Measurements from ENCODE around the gene SPN.
A peak's percentile ranks its signal among the peaks of the same experiment; 100 is the strongest.
"Not testable (repeated sequence)": the region's sequence is repeated elsewhere in the genome, so short reads cannot be mapped to it uniquely, and the experiment has no call there.

SPN gene

DNA sequence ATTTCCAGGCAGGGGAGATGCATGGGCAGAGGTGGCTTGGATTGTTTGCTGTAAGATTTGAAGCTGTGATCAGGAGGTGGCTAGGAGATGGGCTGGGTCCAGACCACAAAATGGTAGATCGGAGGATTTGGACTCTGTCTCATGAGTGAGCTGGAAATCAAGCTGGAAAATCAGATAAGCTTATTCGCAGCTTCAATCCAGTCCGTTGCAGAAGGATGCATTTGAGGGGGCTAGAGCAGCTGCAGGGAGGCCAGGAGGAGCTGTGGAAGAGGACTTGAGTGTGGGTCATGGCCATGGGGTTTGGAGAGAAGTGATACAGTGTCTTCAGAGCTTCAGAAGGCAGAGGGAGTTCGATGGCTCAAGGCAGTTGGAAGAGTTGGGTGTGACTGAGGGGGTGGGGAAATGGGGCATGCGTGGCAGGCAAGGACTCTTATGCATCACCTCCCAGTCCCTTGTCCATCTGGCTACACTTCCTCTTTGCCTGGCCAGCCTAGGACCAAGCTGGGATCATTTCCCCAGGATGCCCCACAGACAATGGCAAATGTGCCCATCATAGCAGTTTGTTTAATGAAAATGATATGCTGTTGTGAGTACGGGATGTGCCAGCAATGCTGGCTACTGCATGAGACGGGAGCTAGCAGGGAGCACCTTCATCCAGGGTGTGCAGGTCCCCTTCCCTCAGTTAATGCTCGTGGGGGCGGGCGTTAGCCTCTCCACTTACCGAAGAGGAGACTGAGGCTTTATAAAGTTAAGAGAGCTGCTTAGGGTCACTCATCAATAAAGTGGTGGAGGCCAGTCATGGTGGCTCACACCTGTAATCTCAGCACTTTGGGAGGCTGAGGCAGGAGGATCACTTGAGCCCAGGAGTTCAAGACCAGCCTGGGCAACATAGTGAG is 36.5 kb downstream of the SPN start:
- no peak for DNase-seq

DNA sequence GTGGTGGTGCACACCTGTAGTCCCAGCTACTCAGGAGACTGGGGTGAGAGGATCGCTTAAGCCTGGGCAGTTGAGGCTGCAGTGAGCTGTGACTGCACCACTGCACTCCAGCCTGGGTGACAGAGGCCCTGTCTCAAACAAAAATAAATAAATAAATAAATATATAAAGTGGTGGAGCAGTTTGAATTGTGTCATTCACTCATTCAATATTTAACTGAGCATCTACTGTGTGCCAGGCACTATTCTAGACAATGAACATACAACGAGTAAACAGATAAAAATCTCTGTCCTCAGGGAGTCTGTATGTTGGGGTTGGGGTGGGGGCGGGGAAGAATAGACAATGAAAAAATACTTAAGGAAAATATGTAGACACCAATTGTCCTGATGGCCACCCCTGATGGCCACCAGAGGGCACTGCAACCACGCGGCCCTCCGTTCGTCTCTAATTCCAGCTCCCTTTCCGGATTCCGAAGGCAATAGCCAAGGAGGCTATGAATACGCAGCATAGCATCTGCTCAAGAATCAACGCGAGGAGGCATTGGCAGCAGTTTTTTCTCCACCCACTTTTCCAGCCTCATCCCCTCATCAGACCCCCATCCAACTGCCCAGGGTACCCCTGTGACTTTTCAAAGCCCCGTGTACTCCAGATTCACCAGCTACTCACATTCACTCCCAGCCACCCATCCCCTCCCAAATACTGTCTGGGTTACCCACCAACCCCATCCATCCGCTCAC is 37.4 kb downstream of the SPN start:
- DNase-seq: peak in 29 of 56 donors; percentile 5 to 69 (median 22)

DNA sequence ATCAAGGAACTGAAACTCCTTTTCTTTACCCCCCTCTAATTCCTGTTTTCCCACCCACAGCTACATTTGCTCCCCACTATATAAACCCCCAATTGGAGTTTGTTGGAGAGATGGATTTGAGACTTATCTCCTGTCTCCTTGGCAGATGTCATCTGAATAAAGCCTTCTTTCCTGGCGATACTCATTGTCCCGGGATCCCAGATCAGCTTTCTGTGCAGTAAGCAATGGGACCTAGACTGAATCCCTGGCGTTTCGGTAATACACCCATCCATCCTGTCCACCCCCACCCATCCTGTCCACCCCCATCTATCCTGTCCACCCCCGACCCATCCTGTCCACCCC is 38.1 kb downstream of the SPN start:
- no peak for DNase-seq

DNA sequence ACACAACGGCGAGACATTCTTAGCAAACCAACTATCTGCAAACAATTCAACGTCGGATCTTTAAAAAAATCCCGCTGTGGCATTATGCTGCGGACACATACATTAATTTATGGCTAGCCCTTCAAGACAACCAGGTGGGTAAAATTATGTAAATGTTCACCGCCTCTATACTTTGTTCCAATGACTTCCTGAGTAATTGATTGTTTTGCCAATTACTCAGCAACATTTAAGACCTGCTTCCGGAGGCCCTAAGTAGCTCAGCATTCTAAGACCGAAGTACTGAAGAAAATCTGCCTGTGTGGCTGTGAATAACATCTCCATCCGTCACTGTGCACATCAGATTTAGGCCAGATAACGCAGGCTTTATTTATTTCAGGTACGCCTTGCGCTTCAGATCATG is 39.2 kb downstream of the SPN start:
- DNase-seq: no peak

GRCh38 chr16:29705030-29705429 is 42.0 kb downstream of the SPN start:
- DNase-seq: no peak

DNA sequence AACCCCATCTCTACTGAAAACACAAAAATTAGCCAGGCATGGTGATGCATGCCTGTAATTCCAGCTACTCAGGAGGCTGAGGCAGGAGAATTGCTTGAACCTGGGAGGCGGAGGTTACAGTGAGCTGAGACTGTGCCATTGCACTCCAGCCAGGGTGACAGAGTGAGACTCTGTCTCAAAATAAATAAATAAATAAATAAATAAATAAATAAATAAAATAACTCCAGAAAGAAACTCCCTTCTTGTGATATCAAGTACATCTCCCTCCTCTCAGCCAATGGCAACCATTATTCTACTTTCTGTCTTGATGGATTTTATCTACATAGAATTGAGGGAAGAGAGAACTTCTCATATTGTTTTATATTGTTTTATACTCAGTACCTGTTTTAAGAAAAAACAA is 44.1 kb downstream of the SPN start:
- DNase-seq: not testable (repeated sequence)

DNA sequence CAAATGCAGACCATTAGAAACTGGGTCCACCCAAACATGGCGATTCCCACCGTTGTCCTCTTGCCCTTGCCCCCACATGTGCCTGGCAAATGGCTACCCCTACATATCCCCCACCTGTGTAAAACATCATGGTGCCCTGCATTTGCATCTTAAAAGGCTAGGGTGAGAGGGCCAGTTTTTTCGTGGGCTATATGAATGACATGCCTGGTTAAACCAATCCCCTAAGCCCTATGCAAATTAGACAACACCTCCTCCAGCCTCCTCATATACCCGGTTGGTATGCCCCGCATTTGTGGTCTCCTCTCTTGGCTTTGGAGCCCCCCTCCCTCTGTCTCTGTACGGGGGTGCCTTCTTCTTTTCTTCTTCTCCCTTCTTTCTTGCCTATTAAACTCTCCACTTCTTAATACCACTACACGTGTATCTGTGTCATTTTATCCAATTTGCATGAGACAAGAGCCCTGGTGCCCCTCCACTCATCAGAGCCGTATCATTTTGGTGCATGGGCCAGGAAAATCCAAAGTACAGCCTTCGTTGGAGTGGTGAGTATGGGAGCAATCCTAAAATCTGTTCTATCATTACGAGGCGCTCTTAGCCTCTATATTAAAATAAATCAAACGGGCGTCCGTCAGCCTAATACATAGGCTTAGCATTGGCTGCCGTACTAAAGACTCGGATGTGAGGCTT is 46.0 kb downstream of the SPN start:
- DNase-seq: no peak

GRCh38 chr16:29709657-29710056 is 46.6 kb downstream of the SPN start:
- not testable (repeated sequence) for DNase-seq

DNA sequence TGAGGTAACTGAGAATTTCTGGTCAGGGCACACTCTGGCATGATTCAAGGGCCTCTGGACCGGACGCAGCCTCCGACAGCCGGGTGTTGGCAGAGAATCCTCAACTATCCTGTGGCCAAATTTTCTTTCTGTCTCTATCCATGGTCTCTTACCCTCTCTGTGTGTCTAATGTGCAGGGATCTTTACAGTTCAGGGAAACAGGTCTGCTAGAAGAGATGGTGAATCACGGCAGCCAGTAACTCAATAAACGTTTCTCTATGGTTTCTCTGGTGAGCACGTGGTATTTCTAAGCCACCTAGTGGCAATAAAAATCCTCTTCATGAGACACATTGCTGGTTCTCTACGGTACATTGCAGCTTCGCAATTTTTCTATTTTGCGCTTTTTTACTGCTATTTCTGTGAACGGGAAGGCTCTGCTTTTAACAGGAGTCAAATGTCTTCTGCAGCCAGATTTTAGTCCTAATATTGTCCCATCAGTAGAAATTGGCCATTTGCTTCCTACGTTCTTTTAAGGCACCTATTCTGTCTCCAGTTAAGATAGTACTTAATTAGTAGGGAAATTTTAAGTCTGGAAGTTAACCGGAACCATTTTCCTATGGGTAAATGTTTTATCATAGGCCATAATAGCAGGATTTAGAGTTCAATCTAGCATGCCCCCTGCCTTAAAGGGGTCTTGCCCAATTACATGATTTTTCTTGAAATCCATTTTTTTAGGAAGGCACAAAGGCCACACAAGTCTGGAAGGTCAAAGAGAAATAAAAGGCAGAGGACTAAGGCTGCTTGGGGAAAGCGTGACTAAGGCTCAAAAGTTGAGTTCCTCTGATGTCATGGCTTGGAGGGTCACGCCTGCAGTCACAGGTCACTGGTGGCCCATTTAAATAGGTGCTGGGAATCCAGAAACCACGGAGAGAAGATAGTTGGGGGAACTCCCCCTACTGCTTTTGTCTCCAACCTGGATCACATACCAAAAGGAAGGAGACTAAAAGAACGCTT is 47.5 kb downstream of the SPN start:
- DNase-seq: peak in 21 of 56 donors; percentile 3 to 73 (median 16)

DNA sequence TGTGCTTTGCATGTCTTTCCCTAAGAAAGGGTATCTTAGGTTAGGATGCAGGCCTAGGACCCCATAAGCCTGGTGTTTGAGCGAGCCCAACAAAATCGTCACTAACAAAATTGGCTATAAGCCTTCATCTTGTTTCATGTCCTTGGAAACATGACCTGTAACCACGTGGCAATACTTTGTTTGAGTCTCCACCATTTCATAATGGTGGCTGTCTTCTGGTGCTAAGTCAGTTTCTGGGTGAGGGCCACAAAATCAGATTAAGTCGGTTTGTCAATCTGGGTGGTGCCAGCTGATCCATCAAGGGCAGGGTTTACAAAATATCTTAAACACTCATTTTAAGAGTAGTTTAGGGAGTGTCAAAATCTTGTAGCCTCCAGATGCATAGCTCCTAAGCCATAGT is 49.8 kb downstream of the SPN start:
- no peak for DNase-seq

- no peak for DNase-seq
Measured at GRCh38 chr16:29714396-29714795, 51.3 kb downstream of the SPN start.

DNA sequence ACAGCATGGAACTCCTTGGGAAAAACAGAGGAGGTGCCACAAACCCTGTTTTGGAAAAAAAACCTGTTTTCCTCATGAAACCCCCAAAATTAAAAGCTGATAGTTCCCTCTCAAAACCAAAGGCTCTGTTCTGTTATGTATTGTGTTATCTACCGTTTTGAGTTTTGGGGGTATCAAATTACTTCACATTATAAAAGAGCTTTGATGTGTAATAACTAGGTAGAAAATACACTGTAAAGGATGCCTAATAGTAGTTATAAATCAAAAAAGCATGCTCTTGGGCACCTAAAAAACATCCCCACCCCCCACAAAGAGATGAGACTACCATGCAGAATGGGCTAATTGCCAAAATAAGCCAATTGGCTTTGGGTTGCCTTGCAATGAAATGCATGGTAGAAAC is 51.9 kb downstream of the SPN start:
- DNase-seq: no peak

GRCh38 chr16:29717113-29717512 is 54.1 kb downstream of the SPN start:
- DNase-seq: no peak

DNA sequence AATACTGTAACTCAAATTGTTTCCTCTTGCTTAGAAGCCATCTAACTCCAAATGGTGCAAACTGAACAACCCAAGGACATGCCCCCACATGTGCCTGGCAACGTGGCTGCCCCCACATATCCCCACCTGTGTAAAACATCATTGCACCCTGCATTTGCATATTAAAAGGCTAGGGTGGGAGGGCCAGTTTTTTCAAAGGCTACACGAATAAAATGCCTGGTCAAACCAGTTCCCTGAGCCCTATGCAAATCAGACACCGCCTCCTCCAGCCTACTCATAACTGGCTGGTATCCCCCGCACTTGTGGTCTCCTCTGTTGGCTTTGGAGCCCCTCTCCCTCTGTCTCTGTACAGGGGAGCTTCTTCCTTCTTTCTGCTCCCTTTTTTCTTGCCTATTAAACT is 56.0 kb downstream of the SPN start:
- no peak for DNase-seq
